Measurements from ENCODE around the gene IL18R1. TPM values are rescaled to one million over a fixed set of nuclear protein-coding genes. Genes with fewer than 3 reads are reported as not detected.

The IL18R1 gene
- total and polyA plus RNA-seq, 2 experiments from 2014 or later = 0.04 to 0.12 TPM

- H3K9me3 ChIP-seq (ENCODE audit: low read depth) = no peaks in the 10 kb centered on the region
- peaks cover 32% of the 10 kb centered on the region for H3K4me1 ChIP-seq (ENCODE audit: low read depth)
- TF ChIP-seq CTCF (IDR thresholded peaks at IDR 0.05; ENCODE audit: low read depth, low read length) = no peak
- DNase-seq (ENCODE audit: low read depth in 1 of 2, low spot score in 1 of 2) = peak in 1 of 2 donors; percentile 65
- H3K36me3 ChIP-seq = no peaks in the 10 kb centered on the region
- H3K27ac ChIP-seq = no peak overlapping the region
- no peak overlapping the region for H3K4me3 ChIP-seq
- no peaks in the 10 kb centered on the region for H3K27me3 ChIP-seq
These were observed 17.9 kb upstream of the IL18R1 start for GRCh38 chr2:102337481-102338386.

GRCh38 chr2:102340778-102341177 lies 14.8 kb upstream of the IL18R1 start:
- Histone ChIP-seq H3K36me3 (no peaks in the 10 kb centered on the region), H3K27me3 (no peaks in the 10 kb centered on the region), H3K4me3 (no peak overlapping the region), H3K9me3 (ENCODE audit: low read depth) (no peaks in the 10 kb centered on the region), H3K27ac (no peak overlapping the region), H3K4me1 (ENCODE audit: low read depth) (peaks cover 19% of the 10 kb centered on the region)
- TF ChIP-seq CTCF (IDR thresholded peaks at IDR 0.05; ENCODE audit: low read depth, low read length) = no peak
- peak in 1 of 2 donors; percentile 88 for DNase-seq (ENCODE audit: low read depth in 1 of 2, low spot score in 1 of 2)

GRCh38 chr2:102342888-102343287 lies 12.7 kb upstream of the IL18R1 start:
- no peak overlapping the region for H3K27ac ChIP-seq
- no peak overlapping the region for H3K4me3 ChIP-seq
- H3K36me3 ChIP-seq = no peaks in the 10 kb centered on the region
- H3K4me1 ChIP-seq (ENCODE audit: low read depth) = no peaks in the 10 kb centered on the region
- peak in 1 of 2 donors; percentile 64 for DNase-seq (ENCODE audit: low read depth in 1 of 2, low spot score in 1 of 2)
- H3K27me3 ChIP-seq = no peaks in the 10 kb centered on the region
- no peaks in the 10 kb centered on the region for H3K9me3 ChIP-seq (ENCODE audit: low read depth)
- TF ChIP-seq CTCF (IDR thresholded peaks at IDR 0.05; ENCODE audit: low read depth, low read length) = peak; percentile 27

- H3K4me1 ChIP-seq (ENCODE audit: low read depth) = no peaks in the 10 kb centered on the region
- H3K27me3 ChIP-seq = peaks cover 3% of the 10 kb centered on the region
- H3K36me3 ChIP-seq = no peaks in the 10 kb centered on the region
- H3K27ac ChIP-seq = no peak overlapping the region
- H3K9me3 ChIP-seq (ENCODE audit: low read depth) = no peaks in the 10 kb centered on the region
- no peak for TF ChIP-seq CTCF (IDR thresholded peaks at IDR 0.05; ENCODE audit: low read depth, low read length)
- peak in 1 of 2 donors; percentile 56 for DNase-seq (ENCODE audit: low read depth in 1 of 2, low spot score in 1 of 2)
- no peak overlapping the region for H3K4me3 ChIP-seq
These were observed 11.2 kb upstream of the IL18R1 start for GRCh38 chr2:102344397-102344796.

GRCh38 chr2:102345329-102345920 lies 10.2 kb upstream of the IL18R1 start:
- no peaks in the 10 kb centered on the region for H3K36me3 ChIP-seq
- TF ChIP-seq CTCF (IDR thresholded peaks at IDR 0.05; ENCODE audit: low read depth, low read length) = no peak
- peak in 1 of 2 donors; percentile 61 for DNase-seq (ENCODE audit: low read depth in 1 of 2, low spot score in 1 of 2)
- H3K9me3 ChIP-seq (ENCODE audit: low read depth) = no peaks in the 10 kb centered on the region
- H3K4me1 ChIP-seq (ENCODE audit: low read depth) = no peaks in the 10 kb centered on the region
- no peak overlapping the region for H3K27ac ChIP-seq
- no peak overlapping the region for H3K4me3 ChIP-seq
- peaks cover 3% of the 10 kb centered on the region for H3K27me3 ChIP-seq

Data from cardiac muscle cell (in vitro differentiated cells and primary cell).